Measurements from ENCODE around the gene FAM13B. TPM values are rescaled to one million over a fixed set of nuclear protein-coding genes. Genes with fewer than 3 reads are reported as not detected.

FAM13B gene
- total and polyA plus RNA-seq, 9 of the 15 experiments (the other 6 are each of a cell fraction or from before 2014, with no cell fraction given): 2.3 to 21.6 (median 14.1) TPM

GRCh38 chr5:138018849-138019248, 14.0 kb downstream of the FAM13B start (continued):
- TF ChIP-seq TFE3 (CRISPR knock-in tag; IDR thresholded peaks at IDR 0.05) (no peak), ZBTB26 (CRISPR knock-in tag; IDR thresholded peaks at IDR 0.05) (no peak), GTF2E2 (tag; IDR thresholded peaks at IDR 0.05) (no peak), LARP7 (IDR thresholded peaks at IDR 0.05) (no peak), HINFP (tag; conservative IDR thresholded peaks at IDR 0.05; ENCODE audit: low read depth) (no peak), ELF2 (CRISPR knock-in tag; IDR thresholded peaks at IDR 0.05) (no peak), ZBTB40 (IDR thresholded peaks at IDR 0.05) (no peak), ZBTB40 (CRISPR knock-in tag; IDR thresholded peaks at IDR 0.05) (no peak), SLC30A9 (CRISPR knock-in tag; IDR thresholded peaks at IDR 0.05) (no peak), HMGN3 (IDR thresholded peaks at IDR 0.05; ENCODE audit: borderline replicate concordance, extremely low read depth, insufficient read length, low read depth, low read length) (no peak), ATF6 (CRISPR knock-in tag; IDR thresholded peaks at IDR 0.05) (no peak)
